GM04504 (cell line): ENCODE measurements around the gene LAMB4.
A peak's percentile ranks its signal among the peaks of the same experiment; 100 is the strongest.

Source experiments
- DNase-seq: peaks from one replicate; pipeline ENCODE4 v3.0.0-alpha.2; 2012; ENCODE audit warnings: low read depth

The LAMB4 gene, protein sequence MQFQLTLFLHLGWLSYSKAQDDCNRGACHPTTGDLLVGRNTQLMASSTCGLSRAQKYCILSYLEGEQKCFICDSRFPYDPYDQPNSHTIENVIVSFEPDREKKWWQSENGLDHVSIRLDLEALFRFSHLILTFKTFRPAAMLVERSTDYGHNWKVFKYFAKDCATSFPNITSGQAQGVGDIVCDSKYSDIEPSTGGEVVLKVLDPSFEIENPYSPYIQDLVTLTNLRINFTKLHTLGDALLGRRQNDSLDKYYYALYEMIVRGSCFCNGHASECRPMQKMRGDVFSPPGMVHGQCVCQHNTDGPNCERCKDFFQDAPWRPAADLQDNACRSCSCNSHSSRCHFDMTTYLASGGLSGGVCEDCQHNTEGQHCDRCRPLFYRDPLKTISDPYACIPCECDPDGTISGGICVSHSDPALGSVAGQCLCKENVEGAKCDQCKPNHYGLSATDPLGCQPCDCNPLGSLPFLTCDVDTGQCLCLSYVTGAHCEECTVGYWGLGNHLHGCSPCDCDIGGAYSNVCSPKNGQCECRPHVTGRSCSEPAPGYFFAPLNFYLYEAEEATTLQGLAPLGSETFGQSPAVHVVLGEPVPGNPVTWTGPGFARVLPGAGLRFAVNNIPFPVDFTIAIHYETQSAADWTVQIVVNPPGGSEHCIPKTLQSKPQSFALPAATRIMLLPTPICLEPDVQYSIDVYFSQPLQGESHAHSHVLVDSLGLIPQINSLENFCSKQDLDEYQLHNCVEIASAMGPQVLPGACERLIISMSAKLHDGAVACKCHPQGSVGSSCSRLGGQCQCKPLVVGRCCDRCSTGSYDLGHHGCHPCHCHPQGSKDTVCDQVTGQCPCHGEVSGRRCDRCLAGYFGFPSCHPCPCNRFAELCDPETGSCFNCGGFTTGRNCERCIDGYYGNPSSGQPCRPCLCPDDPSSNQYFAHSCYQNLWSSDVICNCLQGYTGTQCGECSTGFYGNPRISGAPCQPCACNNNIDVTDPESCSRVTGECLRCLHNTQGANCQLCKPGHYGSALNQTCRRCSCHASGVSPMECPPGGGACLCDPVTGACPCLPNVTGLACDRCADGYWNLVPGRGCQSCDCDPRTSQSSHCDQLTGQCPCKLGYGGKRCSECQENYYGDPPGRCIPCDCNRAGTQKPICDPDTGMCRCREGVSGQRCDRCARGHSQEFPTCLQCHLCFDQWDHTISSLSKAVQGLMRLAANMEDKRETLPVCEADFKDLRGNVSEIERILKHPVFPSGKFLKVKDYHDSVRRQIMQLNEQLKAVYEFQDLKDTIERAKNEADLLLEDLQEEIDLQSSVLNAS (N-terminal part only)

GRCh38 chr7:108130261-108130660 is at the start of gene LAMB4:
LAMB4 (minus strand) TSS chr7:108130361; CDS start chr7:108123164, 7,197 bp downstream.
- DNase-seq, result no peak

DNA sequence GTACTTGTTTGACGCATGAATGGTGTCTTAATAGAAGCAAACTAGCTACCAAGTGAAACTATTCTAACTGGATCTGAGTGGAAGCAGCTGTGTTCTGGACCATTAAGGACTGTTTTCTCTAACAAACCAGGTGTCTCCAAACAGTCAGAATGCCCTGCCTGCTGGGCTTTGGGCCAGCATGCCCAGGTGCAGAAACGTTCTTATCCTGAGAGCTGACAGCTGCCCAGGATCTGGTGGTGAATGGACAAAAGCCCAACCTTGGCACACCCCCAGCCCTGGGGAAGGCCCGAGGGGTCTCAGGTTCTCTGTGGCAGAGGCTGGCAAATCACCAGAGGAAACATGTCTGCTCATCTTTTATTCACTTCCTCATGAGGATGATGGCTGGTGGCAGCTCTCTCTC is 48.2 kb upstream of the LAMB4 start:
- no peak for DNase-seq

DNA sequence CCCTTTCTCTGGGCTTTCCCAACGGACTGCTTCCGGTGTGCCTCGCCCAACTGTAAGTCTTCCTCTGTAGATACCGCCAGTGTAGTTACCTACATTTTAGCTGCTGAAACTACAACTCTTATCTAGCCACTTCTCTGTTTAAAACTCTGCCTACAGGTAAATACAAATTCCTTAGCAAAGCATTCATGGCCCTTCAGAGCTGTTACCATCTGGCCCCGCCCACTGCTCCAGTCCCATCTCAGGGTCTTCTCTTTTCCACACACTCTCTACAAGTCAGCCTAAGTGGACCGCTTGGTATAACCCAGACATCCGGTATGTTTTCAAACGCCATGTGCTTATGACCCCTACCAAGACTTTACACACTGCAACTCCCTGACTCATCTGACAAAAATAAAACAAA is 41.0 kb upstream of the LAMB4 start:
- no peak for DNase-seq

DNA sequence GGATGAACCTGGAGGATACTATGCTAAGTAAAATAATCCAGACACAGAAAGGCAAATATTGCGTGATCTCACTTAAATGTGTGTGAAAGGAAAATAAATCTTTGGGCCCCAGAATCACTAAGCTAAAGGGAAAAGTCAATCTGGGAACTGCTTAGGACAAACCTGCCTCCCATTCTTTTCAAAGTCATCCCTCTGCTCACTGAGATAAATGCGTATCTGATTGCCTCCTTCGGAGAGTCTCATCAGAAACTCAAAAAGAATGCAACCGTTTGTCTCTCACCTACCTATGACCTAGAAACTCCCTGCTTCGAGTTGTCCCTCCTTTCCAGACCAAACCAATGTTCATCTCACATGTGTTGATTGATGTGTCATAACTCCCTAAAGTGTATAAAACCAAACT is 40.1 kb upstream of the LAMB4 start:
- no peak for DNase-seq

- DNase-seq, result no peak
Measured at GRCh38 chr7:108167460-108167859, 37.3 kb upstream of the LAMB4 start.

GRCh38 chr7:108166687-108167086 is 36.5 kb upstream of the LAMB4 start:
- no peak for DNase-seq

DNA sequence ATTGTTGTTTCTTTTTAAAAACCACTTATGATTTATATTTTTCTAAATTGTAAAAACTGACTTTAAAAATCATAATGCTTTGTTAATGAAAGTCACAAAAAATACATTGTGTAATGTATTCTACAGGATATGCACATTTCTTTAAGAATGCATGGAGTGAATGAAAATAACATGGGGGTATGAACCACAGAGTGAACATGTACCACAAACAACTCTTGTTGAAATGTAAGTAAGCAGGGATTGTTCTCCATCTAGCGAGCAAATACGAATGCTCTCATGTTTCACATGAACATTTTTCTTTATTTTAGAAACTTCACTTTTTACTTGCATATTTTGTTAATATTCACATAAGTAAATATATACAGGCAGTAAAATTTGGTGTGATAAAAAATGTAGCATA is 35.6 kb upstream of the LAMB4 start:
- DNase-seq, result no peak

DNA sequence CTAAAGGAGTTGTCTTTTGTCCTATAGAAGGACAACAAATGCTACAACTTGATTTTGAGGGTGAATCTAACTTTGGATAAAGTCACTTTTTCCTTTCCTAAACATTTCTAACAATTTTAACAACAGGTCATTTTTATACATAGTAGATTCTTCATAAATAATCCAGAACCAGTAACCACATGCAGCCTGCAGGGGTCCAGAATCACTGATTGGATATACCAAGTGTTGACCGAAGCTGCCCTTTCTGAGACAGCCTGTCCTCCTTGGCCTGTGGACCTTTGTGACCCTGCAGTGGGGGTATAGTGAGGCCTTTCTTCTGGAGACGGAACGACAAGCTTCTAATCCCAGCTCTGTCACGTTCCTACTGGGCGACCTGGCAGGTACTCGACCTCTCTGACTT is 34.8 kb upstream of the LAMB4 start:
- DNase-seq, result no peak

- DNase-seq, result no peak
Measured at GRCh38 chr7:108164342-108164741, 34.2 kb upstream of the LAMB4 start.

DNA sequence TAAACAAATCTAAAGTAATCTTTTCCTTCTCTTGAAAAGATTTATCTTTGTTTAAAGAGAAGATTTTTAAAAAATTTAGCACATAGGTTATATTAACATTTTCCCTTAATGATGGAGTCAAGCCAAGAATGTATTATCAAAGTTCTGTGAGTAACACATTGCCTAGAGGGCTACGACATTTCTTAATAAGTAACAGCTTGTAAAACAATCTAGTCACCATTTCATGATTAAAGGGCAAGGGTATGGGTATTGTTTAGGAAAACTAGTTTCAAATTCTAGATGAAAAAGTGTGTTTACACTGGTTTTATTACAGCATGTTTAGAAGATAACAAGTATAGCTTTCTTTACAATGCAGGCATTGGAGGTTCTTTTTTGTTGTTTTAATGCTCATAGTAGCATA is 28.6 kb upstream of the LAMB4 start:
- DNase-seq, result no peak

DNA sequence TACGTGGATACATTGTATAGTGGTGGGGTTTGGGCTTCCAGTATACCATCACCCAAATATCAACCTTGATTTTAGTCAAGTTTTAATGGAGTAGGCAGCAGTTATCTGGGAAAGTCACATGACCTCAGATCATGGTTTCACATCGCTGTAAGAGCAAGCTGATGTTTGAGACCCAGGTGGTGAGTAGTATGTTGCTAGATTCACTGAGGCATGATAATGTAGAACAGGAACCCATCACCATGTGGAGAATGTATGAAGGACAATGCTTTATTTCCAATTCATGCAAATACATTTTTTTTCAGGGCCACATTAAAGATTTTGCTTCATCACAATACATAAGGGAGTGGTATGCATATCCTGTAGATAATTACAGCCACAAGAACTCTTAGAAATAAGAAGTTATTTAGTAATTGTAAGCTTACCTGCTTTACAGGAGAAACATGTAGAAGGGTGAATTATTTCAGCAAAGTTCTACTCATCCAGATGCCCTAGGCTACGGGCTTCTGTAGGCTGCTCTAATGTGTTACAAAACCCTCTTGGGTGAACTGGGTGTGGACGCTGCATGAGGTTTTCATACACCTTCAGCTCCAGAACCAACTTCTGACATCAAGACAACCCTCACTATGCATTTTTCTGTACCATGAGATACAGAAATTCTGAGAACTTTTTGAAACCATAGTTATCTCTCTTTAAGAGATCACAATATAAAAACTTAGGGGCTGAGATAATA is 27.6 kb upstream of the LAMB4 start:
- no peak for DNase-seq

GRCh38 chr7:108156897-108157605 is 26.9 kb upstream of the LAMB4 start:
- DNase-seq, result no peak

GRCh38 chr7:108152198-108152597 is 22.0 kb upstream of the LAMB4 start:
- no peak for DNase-seq

DNA sequence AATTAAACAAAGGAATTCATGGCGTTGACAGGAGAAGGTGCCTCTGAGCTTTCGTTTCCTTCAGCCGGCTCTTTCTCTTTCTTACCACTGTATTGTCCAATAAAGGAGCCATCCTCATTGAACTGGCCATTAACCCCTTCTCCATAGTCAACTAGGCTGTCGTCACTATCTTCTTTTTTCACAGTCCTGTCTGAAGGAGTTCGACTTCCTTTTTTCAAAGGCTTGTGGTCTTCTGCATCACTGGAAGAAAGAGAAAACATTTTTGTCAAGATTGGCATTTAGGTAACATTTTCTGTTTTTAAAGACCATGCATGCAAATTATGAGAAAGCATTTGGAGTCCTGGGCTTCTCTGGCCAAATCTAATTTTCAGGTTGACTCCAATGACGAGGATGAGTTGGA is 19.7 kb upstream of the LAMB4 start:
- no peak for DNase-seq

DNA sequence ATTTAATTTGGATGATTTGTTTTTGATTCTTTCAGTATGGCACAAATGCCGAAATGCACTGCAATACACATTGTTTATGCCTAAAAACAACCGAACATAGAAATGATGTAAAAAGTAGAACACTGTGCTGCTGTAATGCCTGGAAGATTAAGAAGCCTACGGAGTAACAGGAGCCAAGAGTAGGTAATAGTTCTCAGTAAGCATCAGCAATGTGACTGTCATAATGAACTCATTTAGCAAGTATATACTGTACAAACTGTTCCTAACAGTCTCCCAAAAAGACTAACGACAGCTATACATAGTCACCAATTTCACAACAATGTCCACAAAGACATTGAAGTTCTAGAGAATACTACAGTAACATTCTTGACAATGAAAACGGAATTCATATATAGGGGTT is 19.0 kb upstream of the LAMB4 start:
- DNase-seq, result no peak

DNA sequence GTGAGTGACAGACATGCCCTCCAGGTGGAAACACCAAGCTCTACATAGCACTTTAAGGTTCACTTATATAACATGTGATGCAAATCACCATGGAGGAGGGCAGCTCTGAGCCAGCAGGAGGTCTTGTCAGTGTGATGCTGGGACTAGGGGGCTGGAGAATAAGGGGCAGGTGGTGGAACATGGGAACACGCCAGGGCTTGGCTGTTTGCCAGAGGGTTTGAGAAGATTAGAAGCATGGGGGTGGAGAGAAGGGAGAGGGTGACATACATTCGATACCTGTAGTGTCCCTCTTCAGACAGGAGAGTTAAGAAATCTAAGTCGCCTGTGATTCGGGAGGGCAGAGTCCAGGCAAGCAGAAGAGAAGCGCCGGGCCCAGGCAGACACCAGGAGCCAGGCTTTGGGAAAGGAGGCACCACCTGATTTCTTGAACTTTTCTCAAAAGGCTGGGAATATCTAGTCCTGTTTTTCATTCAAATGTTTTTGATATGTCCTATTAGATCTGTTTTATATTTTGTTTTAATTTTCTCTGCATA is 16.9 kb upstream of the LAMB4 start:
- no peak for DNase-seq

GRCh38 chr7:108146070-108146842 is 16.1 kb upstream of the LAMB4 start:
- DNase-seq, result peak; percentile 61

GRCh38 chr7:108145401-108145800 is 15.2 kb upstream of the LAMB4 start:
- DNase-seq, result no peak

GRCh38 chr7:108144931-108145330 is 14.8 kb upstream of the LAMB4 start:
- DNase-seq, result no peak
